ENCODE measurements around the gene MR1. TPM values are rescaled to one million over a fixed set of nuclear protein-coding genes. Genes with fewer than 3 reads are reported as not detected.

Gene MR1
- total and polyA plus RNA-seq, 2 donors from 2014 or later, result 15.2 to 29.3 TPM

DNA sequence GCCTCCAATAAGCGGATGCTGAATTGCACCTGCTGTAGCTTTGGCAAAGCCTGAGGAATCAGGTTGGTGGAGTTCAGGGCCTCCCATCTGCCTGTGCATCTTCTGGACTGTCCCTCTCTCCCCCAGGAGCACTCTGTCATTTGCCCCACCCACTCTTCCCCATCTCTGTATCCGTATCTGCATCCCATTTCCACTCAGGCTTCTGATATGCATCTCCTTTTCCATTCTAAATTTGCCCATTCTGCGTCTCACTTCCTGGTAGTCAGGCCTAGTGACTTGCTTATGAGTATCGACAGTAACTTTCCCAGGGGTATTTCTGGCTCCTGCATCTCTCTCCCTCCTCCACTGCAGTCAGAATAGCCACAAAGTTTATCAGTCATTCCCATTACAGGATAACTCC, 15.6 kb downstream of the MR1 start:
- no peak overlapping the region for H3K4me3 ChIP-seq (ENCODE audit: low read length in 3 of 3)
- intact Hi-C loops (cut with DNase I), result no loop called here
- no peaks in the 10 kb centered on the region for H3K4me1 ChIP-seq (ENCODE audit: control insufficient read depth in 2 of 3, insufficient read depth in 2 of 3, low read depth in 1 of 3, low read length in 3 of 3)
- H3K36me3 ChIP-seq (ENCODE audit: control insufficient read depth in 2 of 3, insufficient read depth in 3 of 3, low read length in 3 of 3), result no peaks in the 10 kb centered on the region
- H3K9ac ChIP-seq (ENCODE audit: low read length in 3 of 3), result no peak overlapping the region
- FAIRE-seq, result no peak
- TF ChIP-seq, protein P1, sequence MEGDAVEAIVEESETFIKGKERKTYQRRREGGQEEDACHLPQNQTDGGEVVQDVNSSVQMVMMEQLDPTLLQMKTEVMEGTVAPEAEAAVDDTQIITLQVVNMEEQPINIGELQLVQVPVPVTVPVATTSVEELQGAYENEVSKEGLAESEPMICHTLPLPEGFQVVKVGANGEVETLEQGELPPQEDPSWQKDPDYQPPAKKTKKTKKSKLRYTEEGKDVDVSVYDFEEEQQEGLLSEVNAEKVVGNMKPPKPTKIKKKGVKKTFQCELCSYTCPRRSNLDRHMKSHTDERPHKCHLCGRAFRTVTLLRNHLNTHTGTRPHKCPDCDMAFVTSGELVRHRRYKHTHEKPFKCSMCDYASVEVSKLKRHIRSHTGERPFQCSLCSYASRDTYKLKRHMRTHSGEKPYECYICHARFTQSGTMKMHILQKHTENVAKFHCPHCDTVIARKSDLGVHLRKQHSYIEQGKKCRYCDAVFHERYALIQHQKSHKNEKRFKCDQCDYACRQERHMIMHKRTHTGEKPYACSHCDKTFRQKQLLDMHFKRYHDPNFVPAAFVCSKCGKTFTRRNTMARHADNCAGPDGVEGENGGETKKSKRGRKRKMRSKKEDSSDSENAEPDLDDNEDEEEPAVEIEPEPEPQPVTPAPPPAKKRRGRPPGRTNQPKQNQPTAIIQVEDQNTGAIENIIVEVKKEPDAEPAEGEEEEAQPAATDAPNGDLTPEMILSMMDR (IDR thresholded peaks at IDR 0.05; ENCODE audit: borderline replicate concordance, extremely low read depth, insufficient read depth), result no peak
- no peaks in the 10 kb centered on the region for H3K9me3 ChIP-seq (ENCODE audit: control insufficient read depth in 2 of 3, insufficient read depth in 1 of 3, low read length in 3 of 3)
- H3K27ac ChIP-seq (ENCODE audit: low read depth in 2 of 2, low read length in 2 of 2), result no peak overlapping the region
- no peaks in the 10 kb centered on the region for H3K27me3 ChIP-seq (ENCODE audit: control insufficient read depth, insufficient read depth, low read length)
- DNase-seq, result no peak

- intact Hi-C loops (cut with DNase I), result no loop called here
- H3K36me3 ChIP-seq (ENCODE audit: control insufficient read depth in 2 of 3, insufficient read depth in 3 of 3, low read length in 3 of 3), result no peaks in the 10 kb centered on the region
- no peak overlapping the region for H3K4me3 ChIP-seq (ENCODE audit: low read length in 3 of 3)
- no peak overlapping the region for H3K9ac ChIP-seq (ENCODE audit: low read length in 3 of 3)
- H3K4me1 ChIP-seq (ENCODE audit: control insufficient read depth in 2 of 3, insufficient read depth in 2 of 3, low read depth in 1 of 3, low read length in 3 of 3), result no peaks in the 10 kb centered on the region
- H3K9me3 ChIP-seq (ENCODE audit: control insufficient read depth in 2 of 3, insufficient read depth in 1 of 3, low read length in 3 of 3), result no peaks in the 10 kb centered on the region
- no peaks in the 10 kb centered on the region for H3K27me3 ChIP-seq (ENCODE audit: control insufficient read depth, insufficient read depth, low read length)
- TF ChIP-seq, protein P1 (IDR thresholded peaks at IDR 0.05; ENCODE audit: borderline replicate concordance, extremely low read depth, insufficient read depth), result no peak
- no peak overlapping the region for H3K27ac ChIP-seq (ENCODE audit: low read depth in 2 of 2, low read length in 2 of 2)
- DNase-seq, result no peak
- no peak for FAIRE-seq
Measured at GRCh38 chr1:181050922-181051321, 17.1 kb downstream of the MR1 start.

DNA sequence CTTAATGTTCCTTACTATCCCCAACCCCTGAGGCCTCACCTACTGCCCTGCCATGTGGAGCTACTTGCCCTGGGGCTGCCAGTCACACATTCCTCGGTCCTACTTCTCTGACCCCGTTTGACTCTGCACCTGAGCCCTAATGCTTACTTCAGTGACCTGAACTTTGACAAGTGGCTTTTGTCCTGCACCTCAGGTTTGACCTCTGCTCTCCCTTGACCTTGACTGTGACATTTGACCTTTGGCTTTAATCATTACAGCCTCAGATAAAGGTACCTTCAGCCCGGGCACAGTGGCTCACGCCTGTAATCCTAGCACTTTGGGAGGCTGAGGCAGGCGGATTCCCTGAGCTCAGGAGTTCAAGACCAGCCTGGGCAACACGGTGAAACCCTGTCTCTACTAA, 22.8 kb downstream of the MR1 start:
- no peak for DNase-seq

More for the DNA sequence above, 22.8 kb downstream of the MR1 start:
- intact Hi-C loops (cut with DNase I), result no loop called here
- TF ChIP-seq, protein P1 (IDR thresholded peaks at IDR 0.05; ENCODE audit: borderline replicate concordance, extremely low read depth, insufficient read depth), result no peak
- Histone ChIP-seq H3K27me3 (ENCODE audit: control insufficient read depth, insufficient read depth, low read length) (no peaks in the 10 kb centered on the region), H3K27ac (ENCODE audit: low read depth in 2 of 2, low read length in 2 of 2) (no peak overlapping the region), H3K4me1 (ENCODE audit: control insufficient read depth in 2 of 3, insufficient read depth in 2 of 3, low read depth in 1 of 3, low read length in 3 of 3) (no peaks in the 10 kb centered on the region), H3K4me3 (ENCODE audit: low read length in 3 of 3) (no peak overlapping the region), H3K9me3 (ENCODE audit: control insufficient read depth in 2 of 3, insufficient read depth in 1 of 3, low read length in 3 of 3) (no peaks in the 10 kb centered on the region), H3K36me3 (ENCODE audit: control insufficient read depth in 2 of 3, insufficient read depth in 3 of 3, low read length in 3 of 3) (no peaks in the 10 kb centered on the region), H3K9ac (ENCODE audit: low read length in 3 of 3) (no peak overlapping the region)
- FAIRE-seq, result no peak
